ENCODE measurements around the gene CCN5.

DNA sequence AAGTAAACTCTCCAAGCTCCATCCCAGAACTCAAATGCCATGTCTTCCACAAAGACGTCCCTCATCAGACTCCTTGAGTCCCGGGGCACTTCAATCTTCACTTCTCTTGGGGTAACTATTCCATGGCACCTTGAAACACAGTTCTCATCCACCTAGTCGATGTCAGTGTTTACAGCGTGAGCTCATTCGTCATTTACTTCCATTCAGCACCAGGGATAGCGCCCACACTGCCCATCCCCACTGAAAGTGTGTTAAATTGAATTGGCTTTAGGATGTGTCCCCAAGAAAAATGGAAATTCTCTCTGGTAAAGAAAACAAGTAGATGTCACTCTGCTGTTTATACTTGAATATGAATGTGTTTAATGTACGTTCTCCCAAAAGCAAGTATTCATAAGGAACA, 61.8 kb downstream of the CCN5 start:
- no peak for TF ChIP-seq TAF1 (IDR thresholded peaks at IDR 0.05; ENCODE audit: low read depth)
- TF ChIP-seq, protein P1, sequence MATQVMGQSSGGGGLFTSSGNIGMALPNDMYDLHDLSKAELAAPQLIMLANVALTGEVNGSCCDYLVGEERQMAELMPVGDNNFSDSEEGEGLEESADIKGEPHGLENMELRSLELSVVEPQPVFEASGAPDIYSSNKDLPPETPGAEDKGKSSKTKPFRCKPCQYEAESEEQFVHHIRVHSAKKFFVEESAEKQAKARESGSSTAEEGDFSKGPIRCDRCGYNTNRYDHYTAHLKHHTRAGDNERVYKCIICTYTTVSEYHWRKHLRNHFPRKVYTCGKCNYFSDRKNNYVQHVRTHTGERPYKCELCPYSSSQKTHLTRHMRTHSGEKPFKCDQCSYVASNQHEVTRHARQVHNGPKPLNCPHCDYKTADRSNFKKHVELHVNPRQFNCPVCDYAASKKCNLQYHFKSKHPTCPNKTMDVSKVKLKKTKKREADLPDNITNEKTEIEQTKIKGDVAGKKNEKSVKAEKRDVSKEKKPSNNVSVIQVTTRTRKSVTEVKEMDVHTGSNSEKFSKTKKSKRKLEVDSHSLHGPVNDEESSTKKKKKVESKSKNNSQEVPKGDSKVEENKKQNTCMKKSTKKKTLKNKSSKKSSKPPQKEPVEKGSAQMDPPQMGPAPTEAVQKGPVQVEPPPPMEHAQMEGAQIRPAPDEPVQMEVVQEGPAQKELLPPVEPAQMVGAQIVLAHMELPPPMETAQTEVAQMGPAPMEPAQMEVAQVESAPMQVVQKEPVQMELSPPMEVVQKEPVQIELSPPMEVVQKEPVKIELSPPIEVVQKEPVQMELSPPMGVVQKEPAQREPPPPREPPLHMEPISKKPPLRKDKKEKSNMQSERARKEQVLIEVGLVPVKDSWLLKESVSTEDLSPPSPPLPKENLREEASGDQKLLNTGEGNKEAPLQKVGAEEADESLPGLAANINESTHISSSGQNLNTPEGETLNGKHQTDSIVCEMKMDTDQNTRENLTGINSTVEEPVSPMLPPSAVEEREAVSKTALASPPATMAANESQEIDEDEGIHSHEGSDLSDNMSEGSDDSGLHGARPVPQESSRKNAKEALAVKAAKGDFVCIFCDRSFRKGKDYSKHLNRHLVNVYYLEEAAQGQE (IDR thresholded peaks at IDR 0.05; ENCODE audit: low read depth) = peak; percentile 98
- TF ChIP-seq, protein P2, sequence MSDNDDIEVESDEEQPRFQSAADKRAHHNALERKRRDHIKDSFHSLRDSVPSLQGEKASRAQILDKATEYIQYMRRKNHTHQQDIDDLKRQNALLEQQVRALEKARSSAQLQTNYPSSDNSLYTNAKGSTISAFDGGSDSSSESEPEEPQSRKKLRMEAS (IDR thresholded peaks at IDR 0.05) = no peak
- TF ChIP-seq ZBTB7A (IDR thresholded peaks at IDR 0.05; ENCODE audit: low read depth) = no peak
- TF ChIP-seq FOXM1 (IDR thresholded peaks at IDR 0.05; ENCODE audit: borderline replicate concordance, low read depth) = no peak
- TF ChIP-seq YY1 (IDR thresholded peaks at IDR 0.05; ENCODE audit: low read depth) = no peak
- TF ChIP-seq EP300 (IDR thresholded peaks at IDR 0.05; ENCODE audit: borderline replicate concordance) = no peak
- no peak for TF ChIP-seq EGR1 (IDR thresholded peaks at IDR 0.05)
- no peak for TF ChIP-seq RAD21 (IDR thresholded peaks at IDR 0.05; ENCODE audit: low read depth)
- no peak for TF ChIP-seq CEBPB (IDR thresholded peaks at IDR 0.05)
- TF ChIP-seq, protein P3, sequence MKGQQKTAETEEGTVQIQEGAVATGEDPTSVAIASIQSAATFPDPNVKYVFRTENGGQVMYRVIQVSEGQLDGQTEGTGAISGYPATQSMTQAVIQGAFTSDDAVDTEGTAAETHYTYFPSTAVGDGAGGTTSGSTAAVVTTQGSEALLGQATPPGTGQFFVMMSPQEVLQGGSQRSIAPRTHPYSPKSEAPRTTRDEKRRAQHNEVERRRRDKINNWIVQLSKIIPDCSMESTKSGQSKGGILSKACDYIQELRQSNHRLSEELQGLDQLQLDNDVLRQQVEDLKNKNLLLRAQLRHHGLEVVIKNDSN (IDR thresholded peaks at IDR 0.05) = no peak
- no peak for TF ChIP-seq NFIC (IDR thresholded peaks at IDR 0.05)
